NCI-H1105 treated with DMSO at 0.1 percent for 48 hours (cell line): ENCODE results near the gene KIAA0930.
A peak's percentile ranks its signal among the peaks of the same experiment; 100 is the strongest.
"Not testable (repeated sequence)": the region's sequence is repeated elsewhere in the genome, so short reads cannot be mapped to it uniquely, and the experiment has no call there.

ENCODE experiments used
- DNase-seq: peaks from one replicate; lab custom pipeline; 2025; lab: John Stamatoyannopoulos, UW

The KIAA0930 gene

DNA sequence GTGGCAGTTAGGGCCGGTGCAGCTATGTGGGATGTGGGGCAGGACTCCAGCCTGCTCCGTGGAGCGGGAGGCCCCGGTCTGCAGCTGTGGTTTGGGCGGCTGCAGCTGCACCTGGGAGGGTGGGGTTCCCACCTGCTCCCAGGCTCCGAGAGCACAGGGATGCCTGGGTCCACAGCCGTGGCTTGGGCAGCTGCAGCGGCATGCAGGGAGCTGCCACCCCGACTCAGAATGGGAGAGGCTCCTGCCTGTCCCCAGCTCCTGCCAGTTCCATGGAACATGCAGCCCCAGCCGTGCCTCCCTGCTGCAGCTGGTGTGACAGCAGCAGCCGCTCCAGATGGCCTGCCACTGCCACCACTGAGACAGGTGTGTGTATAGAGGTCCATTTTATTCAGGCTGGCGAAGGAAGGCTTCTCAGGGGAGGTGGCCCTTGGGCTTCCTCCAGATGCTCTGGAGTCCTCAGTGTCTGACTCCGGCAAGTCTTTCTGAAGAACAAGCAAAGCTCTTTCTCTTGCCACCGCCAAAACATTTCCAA, 22.3 kb upstream of the KIAA0930 start:
- no peak for DNase-seq

DNA sequence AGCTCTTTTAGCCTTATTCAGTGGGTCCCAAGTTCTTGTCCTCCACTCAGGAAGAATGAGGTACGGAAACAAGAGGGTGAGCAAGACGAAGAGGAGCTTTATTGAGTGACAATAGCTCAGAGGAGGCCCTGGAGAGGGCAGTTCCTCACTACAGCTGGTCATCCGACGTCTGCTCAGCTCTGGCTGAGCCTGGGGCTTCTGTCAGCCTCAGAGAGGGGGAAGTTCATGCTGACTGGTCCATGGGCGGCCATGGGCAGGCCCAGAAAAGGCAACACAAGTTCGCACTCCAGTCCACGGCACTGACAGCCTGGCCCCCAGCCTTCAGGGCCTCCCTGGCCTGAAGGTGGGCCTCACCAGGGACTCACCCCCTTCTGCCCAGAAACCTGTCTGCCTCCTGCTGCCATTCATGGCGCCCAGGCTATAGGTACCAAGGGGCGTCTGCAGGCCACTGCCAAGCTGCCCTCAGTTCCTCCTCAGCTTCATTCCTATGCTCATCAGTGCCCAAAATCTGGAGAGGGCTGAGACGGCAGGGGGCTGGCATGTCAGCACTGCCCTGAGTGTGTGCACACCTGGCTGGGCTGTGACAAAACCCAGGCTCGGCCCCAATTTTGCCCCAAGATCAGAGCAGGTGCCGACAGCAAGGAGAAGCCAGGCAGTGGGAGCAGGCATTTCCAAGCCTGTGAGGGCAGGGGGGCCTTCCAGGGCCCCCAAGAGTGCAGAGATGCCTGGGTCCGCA, 21.7 kb upstream of the KIAA0930 start:
- DNase-seq: no peak

DNA sequence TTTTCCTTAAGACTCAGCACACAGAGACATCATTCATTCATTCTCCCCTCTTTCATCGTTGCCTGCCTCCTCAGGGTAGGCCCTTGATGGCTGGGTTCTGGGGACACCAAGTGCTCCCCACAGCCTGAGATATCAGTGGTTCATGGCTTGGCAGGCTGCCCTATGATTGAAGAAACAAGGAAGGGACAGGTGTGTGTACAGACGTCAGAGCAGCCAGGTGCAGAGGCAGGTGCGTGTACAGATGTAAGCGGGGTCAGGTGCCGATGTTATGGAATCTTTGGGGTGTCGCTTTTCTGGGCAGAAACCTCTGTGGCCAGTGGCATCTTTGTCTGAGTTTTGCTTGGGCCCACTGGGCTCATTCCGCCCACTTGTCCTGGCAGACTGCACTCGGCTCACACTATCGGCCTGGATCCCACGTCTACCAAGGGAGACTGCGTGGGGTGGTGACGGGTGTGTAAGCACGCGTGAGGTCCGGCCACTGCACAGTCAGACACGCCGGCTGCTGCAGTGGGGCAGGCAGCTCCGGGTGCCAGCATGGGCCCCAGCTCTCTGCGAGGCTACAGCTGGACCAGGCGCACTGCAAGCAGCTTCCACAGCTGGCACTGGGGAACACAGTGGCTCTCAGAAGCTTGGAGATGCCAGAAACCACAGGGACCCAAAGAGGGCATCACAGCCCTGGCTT, 20.9 kb upstream of the KIAA0930 start:
- DNase-seq: peak; percentile 62

DNA sequence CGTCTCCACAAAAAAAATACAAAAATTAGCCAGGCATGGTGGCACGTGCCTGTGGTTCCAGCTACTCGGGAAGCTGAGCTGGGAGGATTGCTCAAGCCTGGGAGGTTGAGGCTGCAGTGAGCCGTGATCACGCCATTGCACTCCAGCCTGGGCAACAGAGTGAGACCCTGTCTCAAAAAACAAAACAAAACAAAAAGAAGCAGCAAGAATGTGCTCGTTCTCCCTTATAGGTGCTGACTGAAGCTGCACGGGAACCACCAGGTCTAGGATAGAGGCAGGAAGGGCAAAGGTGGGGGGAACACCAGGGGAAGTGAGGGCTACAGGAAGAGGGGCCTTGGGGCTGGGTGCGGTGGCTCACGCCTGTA, 19.7 kb upstream of the KIAA0930 start:
- not testable (repeated sequence) for DNase-seq

DNA sequence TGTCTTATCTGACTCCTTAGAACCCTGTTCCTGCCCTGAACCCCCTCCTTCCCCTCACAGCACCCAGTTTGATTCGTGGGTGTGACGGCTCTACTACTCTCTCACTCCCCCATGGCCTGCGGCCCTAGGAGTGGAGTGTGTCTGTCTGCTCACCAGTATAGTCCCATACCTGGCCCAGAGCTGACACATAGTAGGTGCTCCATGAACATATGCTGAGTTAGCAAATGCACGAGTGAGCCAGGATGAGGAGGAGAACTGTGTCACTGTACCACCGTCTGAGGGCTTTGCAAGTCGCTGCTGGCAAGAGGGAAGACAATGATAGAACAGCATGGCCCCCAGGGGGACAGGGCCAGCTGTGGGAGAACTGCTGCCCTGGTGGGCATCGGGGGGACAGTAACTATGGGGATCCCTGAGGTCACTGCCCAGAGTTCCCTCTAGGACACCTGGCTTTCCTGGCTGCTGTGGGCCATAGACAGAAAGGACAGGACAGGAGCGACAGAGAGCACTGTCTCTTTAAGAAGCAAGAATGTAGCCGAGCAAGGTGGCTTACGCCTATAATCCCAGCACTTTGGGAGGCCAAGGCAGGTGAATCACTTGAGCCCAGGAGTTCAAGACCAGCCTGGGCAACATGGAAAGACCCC, 19.2 kb upstream of the KIAA0930 start:
- DNase-seq: no peak

DNA sequence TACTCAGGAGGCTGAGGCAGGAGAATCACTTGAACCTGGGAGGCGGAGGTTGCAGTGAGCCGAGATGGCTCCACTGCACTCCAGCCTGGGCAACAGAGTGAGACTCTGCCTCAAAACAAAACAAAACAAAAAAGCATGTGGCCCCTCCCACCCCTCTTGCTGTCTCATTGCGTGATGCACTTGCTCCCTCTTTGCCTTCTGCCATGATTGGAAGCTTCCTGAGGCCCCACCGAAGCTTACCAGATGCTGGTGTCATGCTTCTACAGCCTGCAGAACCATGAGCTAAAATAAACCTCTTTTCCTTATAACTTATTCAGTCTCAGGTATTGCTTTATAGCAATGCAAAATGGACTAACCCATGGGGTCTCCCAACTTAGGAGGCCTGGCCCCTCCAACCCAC, 17.2 kb upstream of the KIAA0930 start:
- DNase-seq: not testable (repeated sequence)

DNA sequence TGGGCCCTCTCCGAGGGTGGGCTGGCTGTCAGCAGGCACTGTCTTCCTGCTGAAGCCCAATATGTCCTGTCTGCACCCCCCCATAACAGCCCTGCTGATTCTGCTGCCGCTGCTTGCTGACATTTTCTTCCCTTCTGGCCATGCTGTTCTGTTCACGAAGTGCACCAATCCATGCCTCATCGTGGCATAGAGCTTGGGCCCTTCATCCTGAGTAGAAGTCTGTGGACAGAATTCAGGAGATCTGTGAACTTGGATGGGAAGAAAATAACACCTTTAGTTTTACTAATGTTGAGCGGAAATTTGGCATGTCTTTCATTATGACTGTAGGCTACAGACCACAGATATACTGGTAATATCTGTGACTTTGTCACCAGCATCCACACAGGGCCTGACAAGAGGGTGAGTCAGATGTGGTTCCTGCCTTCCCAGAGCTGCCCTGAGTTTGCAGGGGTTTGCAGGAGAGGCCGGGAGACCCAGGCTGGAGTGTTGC, 14.1 kb upstream of the KIAA0930 start:
- no peak for DNase-seq

DNA sequence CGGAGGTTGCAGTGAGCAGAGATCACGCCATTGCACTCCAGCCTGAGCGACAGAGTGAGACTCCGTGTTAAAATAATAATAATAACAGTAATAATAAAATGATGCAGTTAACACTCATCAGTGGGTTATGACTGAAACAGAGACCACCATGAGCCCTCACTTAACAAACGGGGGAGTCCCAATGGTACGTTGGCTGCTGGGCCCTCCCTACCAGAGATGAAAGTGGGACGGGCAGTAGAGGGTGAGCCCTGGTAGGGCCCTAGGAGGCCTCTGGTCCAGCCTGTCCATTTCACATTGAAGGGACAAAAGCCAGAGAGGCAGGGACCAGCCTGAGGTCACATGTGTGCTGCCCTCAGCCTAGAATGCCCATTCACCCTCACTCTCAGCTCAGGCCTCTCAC, 13.7 kb upstream of the KIAA0930 start:
- DNase-seq: no peak

DNA sequence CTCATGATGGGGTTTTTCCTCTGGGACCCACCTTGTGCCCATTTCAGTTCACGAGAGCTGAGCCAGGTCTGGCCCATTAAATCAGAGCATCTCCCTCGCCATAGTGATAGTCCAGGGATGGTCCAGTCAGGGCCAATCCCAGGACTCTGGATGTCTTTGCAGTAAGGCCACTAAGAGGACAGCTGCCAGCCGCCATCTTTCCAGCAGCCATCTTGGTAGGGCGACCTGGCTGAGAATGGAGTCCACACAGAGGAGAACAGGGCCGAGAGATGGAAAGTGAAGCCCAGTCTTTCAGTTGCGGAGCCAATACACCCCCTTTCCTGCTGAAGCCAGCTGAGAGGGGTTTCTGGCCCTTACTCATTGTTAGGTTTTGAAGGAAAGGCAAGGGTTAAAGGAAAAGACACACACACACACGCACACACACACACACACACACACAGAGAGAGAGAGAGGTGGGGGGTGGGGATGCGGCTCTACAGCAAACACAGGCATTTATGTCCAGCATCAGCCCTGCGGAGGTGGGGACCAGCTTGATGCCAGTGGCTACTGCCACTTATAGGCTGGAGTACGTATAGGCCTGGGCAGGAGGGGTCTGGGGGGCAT, 12.4 kb upstream of the KIAA0930 start:
- DNase-seq: no peak

DNA sequence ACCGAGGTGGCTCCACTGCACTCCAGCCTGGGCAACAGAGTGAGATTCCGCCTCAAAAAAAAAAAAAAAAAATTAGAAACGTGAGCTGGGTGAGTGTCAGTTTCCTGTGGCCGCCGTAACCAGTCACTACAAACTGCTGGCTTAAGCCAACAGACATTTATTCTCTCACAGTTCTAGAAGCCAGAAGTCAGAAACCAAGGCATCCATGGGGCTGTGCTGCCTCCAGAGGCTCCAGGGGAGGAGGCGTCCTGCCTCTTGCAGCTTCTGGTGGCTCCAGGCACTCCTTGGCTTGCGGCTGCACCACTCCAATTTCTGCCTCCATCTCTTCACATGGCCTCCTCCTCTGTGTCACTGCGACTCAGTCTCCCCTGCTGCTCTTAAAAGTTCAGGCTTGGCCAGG, 11.1 kb upstream of the KIAA0930 start:
- no peak for DNase-seq

DNA sequence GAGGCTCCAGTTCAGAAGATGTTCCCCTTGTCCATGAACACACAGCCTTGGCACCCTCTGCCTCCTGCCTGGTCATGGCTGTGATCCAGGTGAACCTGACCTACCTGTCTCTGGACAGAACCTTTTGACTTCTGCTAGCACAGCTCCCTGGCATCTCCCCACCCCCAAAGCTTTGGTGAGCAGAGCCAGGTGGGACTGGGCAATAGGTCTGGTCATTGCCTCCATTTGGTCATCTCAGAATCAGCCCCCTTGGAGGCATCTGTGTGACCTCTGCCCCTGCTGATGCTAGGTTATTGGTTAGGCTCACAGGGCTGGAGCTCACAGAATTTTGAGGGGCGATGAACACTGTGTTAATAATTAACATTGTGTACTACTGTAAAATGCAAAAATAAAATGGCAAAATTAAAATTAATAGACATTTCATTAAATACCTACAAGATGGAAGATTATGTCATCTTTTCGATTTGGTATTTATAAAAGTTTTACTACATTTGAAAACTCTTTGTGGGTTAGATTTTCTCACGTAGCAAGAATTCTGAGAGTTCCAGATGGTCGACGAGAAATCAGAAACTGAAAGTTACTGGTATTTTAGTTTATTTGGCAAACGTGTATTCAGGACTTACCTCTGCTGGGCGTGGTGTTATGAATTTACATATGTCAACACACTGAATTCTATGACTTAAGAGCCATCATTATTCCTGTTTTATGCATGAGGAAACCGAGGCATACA, 8.3 kb upstream of the KIAA0930 start:
- no peak for DNase-seq

DNA sequence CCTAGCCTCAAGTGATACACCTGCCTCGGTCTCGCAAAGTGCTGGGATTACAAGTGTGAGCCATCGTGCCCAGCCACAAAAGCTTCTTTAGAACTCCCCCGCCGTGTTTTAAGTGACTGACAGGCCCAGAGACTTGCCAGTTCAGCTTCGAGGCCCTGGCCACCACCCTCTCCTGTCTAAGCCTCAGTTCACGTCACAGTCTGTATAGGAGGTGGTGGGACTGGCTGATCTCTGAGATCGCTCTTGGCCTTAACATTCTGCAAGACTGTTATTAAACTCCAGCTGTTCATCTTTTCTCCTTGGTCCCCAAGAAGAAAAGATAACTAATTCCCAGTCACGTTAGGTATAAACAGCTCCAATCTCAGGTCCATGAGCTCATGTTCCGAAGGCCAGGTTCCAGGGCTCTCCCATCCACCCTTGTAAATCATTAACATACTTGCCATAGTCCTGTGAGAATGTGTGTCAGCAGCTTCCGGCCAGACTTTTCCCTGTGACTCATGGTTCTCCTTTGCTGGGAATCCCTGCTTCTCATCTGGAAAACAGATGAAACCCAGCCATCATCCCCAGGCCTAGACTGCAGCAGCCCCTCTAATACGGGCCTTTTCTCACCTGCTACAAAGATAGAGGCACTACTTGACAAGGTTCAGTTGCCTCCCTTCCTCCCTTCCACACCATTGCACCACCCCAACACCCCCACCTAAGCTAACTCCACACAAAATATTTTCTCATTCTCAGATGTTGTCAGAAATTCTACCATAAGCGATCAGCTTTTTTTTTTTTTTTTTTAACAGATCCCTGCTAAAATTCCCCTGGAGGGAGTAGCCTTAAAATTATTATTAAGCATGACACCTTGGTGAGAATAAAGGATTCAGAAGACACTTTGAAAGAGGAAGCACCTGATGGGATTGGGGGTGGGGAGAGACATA, 5.6 kb upstream of the KIAA0930 start:
- DNase-seq: no peak

DNA sequence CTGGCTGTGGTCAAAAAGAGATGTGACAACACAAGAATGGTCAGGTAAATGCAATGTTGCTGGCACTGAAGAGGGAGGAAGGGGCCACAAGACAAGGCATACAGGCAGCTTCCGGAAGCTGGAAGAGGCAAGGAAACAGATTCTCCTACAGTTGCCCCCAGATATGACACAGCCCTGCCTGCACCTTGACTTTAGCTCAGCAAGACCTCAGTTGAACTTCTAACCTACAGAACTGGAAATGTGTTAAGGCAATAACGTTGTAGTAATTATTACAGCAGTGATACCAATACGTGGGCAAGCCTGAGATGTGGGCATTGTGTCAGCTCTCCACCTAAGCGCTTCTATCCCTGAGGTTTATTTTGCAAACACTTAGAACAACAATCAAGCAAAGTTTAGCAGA, 4.2 kb upstream of the KIAA0930 start:
- DNase-seq: no peak

DNA sequence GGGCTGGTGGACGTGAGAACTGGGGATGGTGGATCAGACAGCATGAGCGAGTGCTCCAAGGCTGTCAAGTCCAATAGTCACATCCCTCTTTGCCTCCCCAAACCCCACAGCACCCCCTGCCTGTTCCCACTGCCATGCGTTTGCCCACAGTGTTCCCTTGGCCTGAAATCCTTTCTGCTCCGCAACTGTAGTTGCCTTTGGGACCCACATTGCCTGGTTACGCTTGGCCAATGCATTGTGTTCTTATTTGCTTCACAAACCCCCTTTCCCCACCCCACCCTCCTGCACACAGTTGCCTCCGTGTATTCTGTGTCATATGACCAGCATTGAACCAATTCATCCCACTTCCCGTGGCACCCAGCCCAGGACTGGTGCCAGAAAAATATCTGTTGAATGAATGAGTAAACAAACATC, 2.1 kb upstream of the KIAA0930 start:
- DNase-seq: peak; percentile 89

DNA sequence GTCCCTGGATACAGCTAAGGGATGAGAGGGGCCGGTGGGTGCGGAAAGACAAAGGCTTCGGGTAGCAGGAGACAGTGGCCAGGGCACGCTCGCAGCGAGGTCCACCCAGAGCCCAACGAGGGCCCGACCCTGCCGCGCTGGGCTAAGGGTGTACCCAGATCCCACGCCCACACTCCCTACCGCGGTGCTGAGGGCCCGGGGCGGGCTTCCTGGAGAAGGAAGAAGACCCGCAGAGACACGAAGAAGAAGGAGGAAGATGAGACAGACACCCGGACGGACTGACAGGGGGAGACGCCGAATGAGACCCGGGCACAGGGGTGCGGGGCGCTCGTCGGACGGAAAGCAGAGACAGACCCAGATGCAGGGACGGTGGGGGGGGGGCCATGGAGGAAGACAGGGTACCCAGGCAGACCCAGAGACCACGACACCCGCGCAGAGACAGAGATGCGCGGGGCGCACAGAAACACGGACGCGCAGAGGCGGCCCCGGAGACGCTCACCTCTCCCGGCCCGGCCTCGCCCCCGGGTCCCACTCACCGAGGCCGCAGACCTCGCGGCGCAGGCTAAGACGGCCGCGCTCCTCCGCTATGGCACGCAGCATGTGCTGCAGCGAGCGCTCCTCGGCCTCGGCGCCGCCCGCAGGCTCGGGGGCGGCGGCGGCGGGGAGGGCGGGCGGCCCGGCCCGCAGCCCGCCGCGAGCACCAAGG, 437 bp downstream of the KIAA0930 start:
- DNase-seq: peak; percentile 30

DNA sequence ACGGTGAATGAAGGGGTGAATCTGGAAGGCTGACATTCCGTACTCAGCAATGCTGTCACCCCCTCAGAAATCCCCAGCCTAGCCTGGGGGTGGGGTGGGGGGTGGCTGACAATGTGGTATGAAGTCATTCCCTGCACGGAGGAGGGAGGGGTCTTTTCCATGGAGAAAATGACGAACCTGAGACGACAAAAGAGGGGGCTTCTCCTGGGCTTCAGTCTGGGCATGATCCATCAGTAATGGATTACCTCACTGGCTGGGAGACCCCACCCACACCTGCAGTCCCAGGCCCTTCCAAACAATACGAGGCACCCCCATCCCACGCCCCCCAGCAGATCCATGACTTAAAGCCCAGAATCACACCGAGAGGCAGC, 1.0 kb downstream of the KIAA0930 start:
- DNase-seq: no peak

DNA sequence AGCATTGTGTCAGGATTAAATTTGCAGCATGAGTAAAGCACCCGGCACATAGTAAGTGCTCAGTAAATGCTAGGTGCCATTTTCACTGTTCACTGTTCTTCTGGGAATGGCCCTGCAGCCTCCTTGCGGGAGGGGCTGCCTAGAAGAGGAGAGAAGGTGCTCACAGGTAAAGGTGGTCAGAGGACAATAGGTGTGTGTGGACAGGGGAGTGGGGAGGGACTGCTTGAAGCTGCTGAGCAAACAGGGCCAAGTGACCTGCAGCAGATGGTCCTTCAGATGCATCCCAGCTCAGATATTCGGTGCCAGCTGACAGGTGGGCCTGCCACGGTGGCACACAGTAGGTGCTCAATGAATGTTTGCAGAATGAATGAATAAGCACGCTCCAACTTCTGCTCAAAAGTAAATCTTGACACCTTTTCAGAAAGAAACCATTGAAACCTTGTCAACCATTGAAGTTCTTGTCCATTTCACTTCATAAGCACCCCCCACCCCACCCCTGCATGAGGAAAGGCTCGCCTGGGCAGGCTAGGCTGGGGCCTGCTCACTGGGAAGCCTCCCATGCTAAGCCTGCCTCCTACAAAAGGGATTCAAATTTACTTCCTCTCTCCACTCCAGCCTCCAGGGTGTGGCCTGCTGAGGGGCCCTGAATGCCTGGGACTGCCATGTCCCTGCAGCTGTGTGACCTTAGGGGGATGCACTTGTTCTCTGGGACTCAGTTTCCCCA, 1.6 kb downstream of the KIAA0930 start:
- DNase-seq: no peak

DNA sequence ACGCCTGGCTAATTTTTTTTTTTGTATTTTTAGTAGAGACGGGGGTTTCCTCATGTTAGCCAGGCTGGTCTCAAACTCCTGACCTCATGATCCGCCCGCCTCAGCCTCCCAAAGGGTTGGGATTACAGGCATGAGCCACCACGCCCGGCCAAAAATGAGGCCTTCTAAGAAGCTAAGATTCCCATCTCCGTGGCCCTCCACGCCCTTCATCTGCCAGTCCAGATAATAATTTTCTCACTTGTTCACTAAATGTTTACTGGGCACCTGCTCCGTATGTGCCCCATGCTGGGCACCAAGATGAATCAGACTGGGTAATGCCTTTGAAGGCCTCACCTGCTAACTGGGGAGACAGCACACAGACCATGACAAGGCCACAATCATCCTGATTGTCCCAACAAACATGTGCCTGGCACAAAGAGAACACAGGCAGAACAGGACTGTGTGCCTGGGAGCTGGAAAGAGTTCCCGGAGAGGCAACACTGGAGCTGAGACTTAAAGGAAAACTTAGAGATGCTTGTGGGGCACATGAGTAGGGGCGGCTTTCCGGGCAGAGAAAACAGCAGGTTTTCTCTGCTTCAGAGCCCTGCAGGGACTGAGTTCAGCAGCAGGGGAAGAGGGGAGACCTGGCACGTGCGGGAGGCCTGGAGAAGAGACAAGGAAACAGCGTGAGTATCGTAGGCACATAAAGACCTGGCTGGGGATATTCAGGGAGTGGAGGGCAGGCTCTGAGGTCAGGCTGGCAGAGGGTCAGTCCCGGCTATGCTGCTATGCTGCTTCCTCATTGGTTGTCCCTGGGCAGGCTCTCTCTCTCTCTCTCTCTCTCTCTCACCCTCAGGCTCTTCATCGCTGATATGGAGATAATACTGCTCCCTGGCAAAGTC, 2.4 kb downstream of the KIAA0930 start:
- DNase-seq: no peak
